Tibial nerve (tissue), 4 donors: ENCODE data around the gene CES5A. TPM values are rescaled to one million over a fixed set of nuclear protein-coding genes. Genes with fewer than 3 reads are reported as not detected.

ENCODE experiments used
- total RNA-seq, 4 donors: library from RNA; depleted of rRNA; stranded (reverse); fragments of >200 nt; gene quantifications; one replicate each; pipeline ENCODE4 v1.1.0, GENCODE V29; 2016

CES5A gene
- total RNA-seq, 4 donors from 2014 or later: not detected

Other genes starting within 250 kb of the CES5A start
- gene SLC6A2, start 219.4 kb downstream of the CES5A start, total RNA-seq: under 1 TPM in 3 of 4 donors, not detected in 1; 0.22 to 0.59 (median 0.30) TPM
- 10 to 100 TPM; 18.8 to 54.5 (median 37.3) TPM for gene CES1, start 42.3 kb downstream of the CES5A start, total RNA-seq